ENCODE results near the gene KRTAP10-4. TPM values are rescaled to one million over a fixed set of nuclear protein-coding genes. Genes with fewer than 3 reads are reported as not detected.

Gene KRTAP10-4
- total RNA-seq, 2 experiments from 2014 or later: not detected

GRCh38 chr21:44530903-44531605, 42.5 kb upstream of the KRTAP10-4 start:
- intact Hi-C loops (cut with micrococcal nuclease; ENCODE audit: unreplicated experiment): no loop called here
- Histone ChIP-seq H3K9me2 (ENCODE audit: insufficient read depth, low read length) (no peaks in the 10 kb centered on the region), H3K4me3 (ENCODE audit: low read depth, low read length, poor library complexity, severe bottlenecking) (no peak overlapping the region), H3K27ac (ENCODE audit: low read depth, low read length, poor library complexity, severe bottlenecking) (no peak overlapping the region), H2AFZ (ENCODE audit: low read length) (no peak overlapping the region), H3K36me3 (ENCODE audit: insufficient read depth, low read length) (no peaks in the 10 kb centered on the region), H3K4me2 (ENCODE audit: low read length) (no peak overlapping the region), H3K79me2 (ENCODE audit: insufficient read depth, low read depth, low read length) (no peaks in the 10 kb centered on the region), H3K4me1 (ENCODE audit: insufficient read depth, low read length, poor library complexity, severe bottlenecking) (no peaks in the 10 kb centered on the region), H4K20me1 (ENCODE audit: insufficient read depth, low read length) (no peaks in the 10 kb centered on the region), H3K9me3 (ENCODE audit: low read length) (no peaks in the 10 kb centered on the region)
- CTCF ChIA-PET (ENCODE audit: unreplicated experiment): no interaction called here
- no peak for DNase-seq (ENCODE audit: low spot score)
- TF ChIP-seq, protein P1, sequence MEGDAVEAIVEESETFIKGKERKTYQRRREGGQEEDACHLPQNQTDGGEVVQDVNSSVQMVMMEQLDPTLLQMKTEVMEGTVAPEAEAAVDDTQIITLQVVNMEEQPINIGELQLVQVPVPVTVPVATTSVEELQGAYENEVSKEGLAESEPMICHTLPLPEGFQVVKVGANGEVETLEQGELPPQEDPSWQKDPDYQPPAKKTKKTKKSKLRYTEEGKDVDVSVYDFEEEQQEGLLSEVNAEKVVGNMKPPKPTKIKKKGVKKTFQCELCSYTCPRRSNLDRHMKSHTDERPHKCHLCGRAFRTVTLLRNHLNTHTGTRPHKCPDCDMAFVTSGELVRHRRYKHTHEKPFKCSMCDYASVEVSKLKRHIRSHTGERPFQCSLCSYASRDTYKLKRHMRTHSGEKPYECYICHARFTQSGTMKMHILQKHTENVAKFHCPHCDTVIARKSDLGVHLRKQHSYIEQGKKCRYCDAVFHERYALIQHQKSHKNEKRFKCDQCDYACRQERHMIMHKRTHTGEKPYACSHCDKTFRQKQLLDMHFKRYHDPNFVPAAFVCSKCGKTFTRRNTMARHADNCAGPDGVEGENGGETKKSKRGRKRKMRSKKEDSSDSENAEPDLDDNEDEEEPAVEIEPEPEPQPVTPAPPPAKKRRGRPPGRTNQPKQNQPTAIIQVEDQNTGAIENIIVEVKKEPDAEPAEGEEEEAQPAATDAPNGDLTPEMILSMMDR (conservative IDR thresholded peaks at IDR 0.05; ENCODE audit: low read length): no peak
- TF ChIP-seq EZH2phosphoT487 (IDR thresholded peaks at IDR 0.05; ENCODE audit: borderline replicate concordance, low read depth, low read length): no peak
- BruUV-seq (replicated peaks): no TSS peak
- POLR2A ChIA-PET: no interaction called here

DNA sequence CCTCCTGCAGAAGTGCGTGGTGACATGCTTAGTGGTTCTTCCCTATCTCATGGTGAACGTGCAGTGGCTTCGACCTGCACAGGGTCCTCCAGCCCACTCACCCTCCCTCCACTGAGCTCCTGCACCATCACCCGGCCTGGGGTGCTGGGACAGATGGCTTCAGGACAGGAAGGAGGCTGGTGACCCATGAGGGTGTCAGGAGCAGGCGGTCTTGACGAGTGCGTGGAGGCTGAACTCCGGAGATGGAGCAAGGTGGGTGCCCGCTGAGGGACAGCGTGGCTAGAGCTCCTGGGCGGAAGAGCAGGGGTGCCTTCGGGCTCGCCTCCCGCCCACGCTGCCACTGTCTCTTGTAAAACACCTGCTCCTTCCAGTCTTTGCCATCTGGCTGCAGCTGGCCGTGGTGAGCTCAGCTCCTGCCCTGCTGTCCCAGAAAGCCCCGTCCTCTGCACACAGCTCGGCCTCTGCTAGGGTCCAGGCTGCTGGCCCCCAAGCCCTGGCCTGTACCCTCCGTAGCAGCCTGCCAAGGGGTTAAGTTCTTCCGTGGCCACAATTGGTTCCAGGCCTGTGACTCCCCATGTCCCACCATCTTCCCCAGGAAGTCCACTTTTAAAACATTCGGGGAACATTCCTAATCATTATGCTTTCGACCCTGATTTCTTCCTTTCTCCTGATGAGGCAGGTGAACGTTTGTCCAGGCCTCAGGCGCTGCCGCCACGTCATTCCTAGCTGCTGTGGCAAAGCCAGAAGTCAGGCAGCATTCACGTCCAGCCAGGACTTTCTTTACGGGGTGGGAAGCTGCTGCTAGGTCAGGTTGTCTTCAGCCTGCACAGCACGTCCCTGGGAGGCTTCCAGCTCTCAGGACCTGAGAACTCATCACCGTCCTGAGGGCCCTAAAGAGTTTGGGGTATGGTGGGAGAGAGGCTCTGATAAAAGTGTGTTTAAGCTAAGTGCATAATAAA, 41.6 kb upstream of the KRTAP10-4 start:
- BruUV-seq (replicated peaks): no TSS peak
- DNase-seq (ENCODE audit: low spot score): no peak

More for the DNA sequence above, 41.6 kb upstream of the KRTAP10-4 start:
- Histone ChIP-seq H2AFZ (ENCODE audit: low read length) (no peak overlapping the region), H3K9me3 (ENCODE audit: low read length) (no peaks in the 10 kb centered on the region), H3K4me1 (ENCODE audit: insufficient read depth, low read length, poor library complexity, severe bottlenecking) (no peaks in the 10 kb centered on the region), H3K9me2 (ENCODE audit: insufficient read depth, low read length) (no peaks in the 10 kb centered on the region), H3K79me2 (ENCODE audit: insufficient read depth, low read depth, low read length) (no peaks in the 10 kb centered on the region), H3K36me3 (ENCODE audit: insufficient read depth, low read length) (no peaks in the 10 kb centered on the region), H3K27ac (ENCODE audit: low read depth, low read length, poor library complexity, severe bottlenecking) (no peak overlapping the region), H3K4me3 (ENCODE audit: low read depth, low read length, poor library complexity, severe bottlenecking) (no peak overlapping the region), H4K20me1 (ENCODE audit: insufficient read depth, low read length) (no peaks in the 10 kb centered on the region), H3K4me2 (ENCODE audit: low read length) (no peak overlapping the region)
- CTCF ChIA-PET (ENCODE audit: unreplicated experiment): interaction anchor here (0.7 kb wide), 1 partner anchor 22 kb away, joined by 3 read pairs; no protein-coding TSS in a partner anchor
- intact Hi-C loops (cut with micrococcal nuclease; ENCODE audit: unreplicated experiment): no loop called here
- TF ChIP-seq EZH2phosphoT487 (IDR thresholded peaks at IDR 0.05; ENCODE audit: borderline replicate concordance, low read depth, low read length): no peak
- TF ChIP-seq, protein P1 (conservative IDR thresholded peaks at IDR 0.05; ENCODE audit: low read length): no peak
- POLR2A ChIA-PET: no interaction called here

Measured in OCI-LY7 (cell line).